Brain microvascular endothelial cell (primary cell): ENCODE measurements around the gene SVOP.
"Not testable (repeated sequence)": the region's sequence is repeated elsewhere in the genome, so short reads cannot be mapped to it uniquely, and the experiment has no call there.

Experiments used
- DNase-seq: peaks from one replicate; pipeline ENCODE4 v3.0.0-alpha.2; 2020
- H3K27ac ChIP-seq: fragments of 250-450 bp; sonication (Bioruptor Pico); 2 replicates; pipeline ENCODE4 v1.5.1; 2020; ENCODE audit warnings: mild to moderate bottlenecking, moderate library complexity
- H3K27me3 ChIP-seq: fragments of 250-450 bp; sonication (Bioruptor Pico); replicated peaks from 2 replicates; pipeline ENCODE4 v1.5.1; 2020; ENCODE audit warnings: mild to moderate bottlenecking
- H3K36me3 ChIP-seq: fragments of 250-450 bp; sonication (Bioruptor Pico); replicated peaks from 2 replicates; pipeline ENCODE4 v1.5.1; 2020; ENCODE audit warnings: mild to moderate bottlenecking
- H3K4me3 ChIP-seq: 2 replicates; pipeline ENCODE4 v1.5.1; 2011; ENCODE audit warnings: low read depth, mild to moderate bottlenecking, control low read depth, low read length, moderate library complexity
- in situ Hi-C: cut with HindIII; loops from 2 replicates; pipeline ENCODE4 v1.10.0; 2017; ENCODE audit warnings: low sequenced_read_pairs, low pct_ligation_motif_present
- TF ChIP-seq, protein P1 (sequence below): IDR thresholded peaks from 2 replicates; pipeline ENCODE4 v1.5.1; 2011; ENCODE audit warnings: low read depth, mild to moderate bottlenecking, moderate library complexity, low read length, control low read depth, inconsistent platforms; ENCODE audit errors: missing control alignments

The SVOP gene

DNA sequence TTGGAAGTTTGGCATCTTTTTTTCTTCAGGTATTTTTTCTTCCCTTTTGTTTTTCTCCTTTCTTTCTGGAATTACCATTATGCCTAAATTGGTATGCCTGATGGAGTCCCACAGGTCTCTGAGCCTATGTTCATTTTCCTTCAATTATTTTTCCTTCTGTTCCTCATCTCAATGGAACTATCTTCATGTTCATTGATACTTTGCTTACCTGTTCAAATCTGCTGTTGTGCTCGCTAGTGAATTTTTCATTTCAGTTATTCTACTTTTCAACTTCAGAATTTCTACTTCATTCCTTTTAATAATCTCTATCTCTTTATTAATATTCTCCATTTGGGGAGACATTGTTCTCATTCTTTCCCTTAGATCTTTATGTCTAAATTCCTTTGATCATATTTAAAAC lies 16.1 kb upstream of the SVOP start:
- Histone ChIP-seq H3K27ac (no peak overlapping the region), H3K36me3 (no peaks in the 10 kb centered on the region), H3K27me3 (no peaks in the 10 kb centered on the region), H3K4me3 (no peak overlapping the region)
- no peak for DNase-seq
- TF ChIP-seq, protein P1, sequence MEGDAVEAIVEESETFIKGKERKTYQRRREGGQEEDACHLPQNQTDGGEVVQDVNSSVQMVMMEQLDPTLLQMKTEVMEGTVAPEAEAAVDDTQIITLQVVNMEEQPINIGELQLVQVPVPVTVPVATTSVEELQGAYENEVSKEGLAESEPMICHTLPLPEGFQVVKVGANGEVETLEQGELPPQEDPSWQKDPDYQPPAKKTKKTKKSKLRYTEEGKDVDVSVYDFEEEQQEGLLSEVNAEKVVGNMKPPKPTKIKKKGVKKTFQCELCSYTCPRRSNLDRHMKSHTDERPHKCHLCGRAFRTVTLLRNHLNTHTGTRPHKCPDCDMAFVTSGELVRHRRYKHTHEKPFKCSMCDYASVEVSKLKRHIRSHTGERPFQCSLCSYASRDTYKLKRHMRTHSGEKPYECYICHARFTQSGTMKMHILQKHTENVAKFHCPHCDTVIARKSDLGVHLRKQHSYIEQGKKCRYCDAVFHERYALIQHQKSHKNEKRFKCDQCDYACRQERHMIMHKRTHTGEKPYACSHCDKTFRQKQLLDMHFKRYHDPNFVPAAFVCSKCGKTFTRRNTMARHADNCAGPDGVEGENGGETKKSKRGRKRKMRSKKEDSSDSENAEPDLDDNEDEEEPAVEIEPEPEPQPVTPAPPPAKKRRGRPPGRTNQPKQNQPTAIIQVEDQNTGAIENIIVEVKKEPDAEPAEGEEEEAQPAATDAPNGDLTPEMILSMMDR: no peak
- in situ Hi-C loops: no loop called here

DNA sequence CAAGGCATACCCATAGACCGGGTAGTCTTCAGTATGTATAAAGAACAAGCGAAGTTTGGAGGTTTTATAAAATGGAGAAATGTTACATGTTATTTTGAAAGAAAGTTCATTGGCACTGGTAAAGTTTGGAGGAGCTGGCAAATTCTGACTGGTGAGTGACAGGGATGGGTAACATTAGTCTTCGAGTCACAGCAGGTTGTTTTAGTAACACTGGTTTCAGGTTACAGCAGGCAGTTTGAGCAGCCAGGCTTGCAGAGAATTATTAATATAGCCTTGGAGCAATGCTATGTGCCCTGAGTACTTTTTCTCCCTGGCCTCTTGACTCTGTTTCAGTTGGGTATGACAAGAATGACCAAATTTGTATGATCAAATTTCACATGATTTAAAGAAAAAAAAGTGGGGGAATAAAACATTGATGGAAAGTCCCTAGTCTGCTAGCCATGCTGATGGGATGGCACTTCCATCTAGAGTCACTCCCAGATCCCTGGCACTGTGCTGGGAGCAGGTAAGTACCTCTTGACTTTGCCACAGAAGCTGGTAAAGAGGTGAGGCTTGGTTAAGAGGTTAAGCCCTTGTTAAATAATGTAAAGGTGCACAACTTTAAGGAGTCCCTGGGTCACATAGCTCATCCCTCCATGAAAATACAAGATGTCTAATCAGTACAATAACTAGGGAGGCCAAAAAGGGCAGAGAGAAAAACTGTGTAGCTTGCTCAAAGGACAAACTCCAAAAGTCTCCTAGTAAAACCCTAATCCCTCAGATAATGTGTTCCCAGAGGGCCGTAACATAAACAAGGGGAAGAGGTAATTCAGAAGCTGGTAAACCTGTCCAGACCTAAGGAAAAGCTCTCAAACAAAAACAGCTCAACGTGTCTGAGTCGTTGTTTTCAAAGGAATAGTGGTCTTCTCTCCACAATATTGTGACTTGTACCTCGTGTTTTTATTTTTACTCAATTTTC lies 12.7 kb upstream of the SVOP start:
- in situ Hi-C loops: no loop called here
- Histone ChIP-seq H3K36me3 (no peaks in the 10 kb centered on the region), H3K27me3 (no peaks in the 10 kb centered on the region), H3K4me3 (no peak overlapping the region), H3K27ac (no peak overlapping the region)
- DNase-seq: no peak
- TF ChIP-seq, protein P1: no peak

DNA sequence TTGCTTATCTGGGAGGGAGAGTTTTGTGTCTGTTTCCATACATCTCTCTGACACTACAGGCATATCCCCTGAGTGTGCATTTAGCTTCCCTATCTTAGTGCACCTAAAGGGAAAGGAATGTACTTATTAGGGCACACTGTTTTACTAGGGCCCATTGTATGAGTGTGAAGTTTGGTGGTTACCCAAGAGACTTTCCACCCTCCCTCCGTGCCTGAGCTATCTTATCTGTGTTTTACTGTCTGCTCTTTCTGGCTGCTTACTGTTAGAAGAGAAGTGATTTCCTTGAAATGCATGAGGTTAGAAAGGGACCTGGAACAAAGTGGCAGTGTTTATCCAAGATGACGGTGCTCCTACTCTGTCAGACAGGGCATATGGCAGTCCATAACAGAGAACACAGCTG lies 8.5 kb upstream of the SVOP start:
- in situ Hi-C loops: no loop called here

DNA sequence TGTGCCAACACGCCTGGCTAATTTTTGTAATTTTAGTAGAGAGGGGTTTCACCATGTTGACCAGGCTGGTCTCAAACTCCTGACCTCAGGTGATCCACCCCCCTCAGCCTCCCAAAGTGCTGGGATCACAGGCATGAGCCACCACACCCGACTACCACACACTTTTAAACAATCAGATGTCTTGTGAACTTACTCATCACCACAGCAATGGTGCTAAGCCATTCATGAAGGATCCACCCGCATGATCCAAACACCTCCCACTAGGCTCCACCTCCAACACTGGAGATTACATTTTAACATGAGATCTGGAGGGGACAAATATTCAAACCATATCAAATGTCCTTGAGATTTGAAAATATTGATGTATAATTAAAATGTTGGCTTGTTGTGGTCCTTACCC lies 7.8 kb upstream of the SVOP start:
- H3K27me3 ChIP-seq, H3K4me3 ChIP-seq, H3K36me3 ChIP-seq, in situ Hi-C loops, H3K27ac ChIP-seq: not testable (repeated sequence)
- DNase-seq: peak; percentile 16

More for the DNA sequence above, 8.5 kb upstream of the SVOP start:
- TF ChIP-seq, protein P1: no peak
- Histone ChIP-seq H3K4me3 (no peak overlapping the region), H3K27me3 (no peaks in the 10 kb centered on the region), H3K36me3 (no peaks in the 10 kb centered on the region), H3K27ac (no peak overlapping the region)
- DNase-seq: peak; percentile 18

DNA sequence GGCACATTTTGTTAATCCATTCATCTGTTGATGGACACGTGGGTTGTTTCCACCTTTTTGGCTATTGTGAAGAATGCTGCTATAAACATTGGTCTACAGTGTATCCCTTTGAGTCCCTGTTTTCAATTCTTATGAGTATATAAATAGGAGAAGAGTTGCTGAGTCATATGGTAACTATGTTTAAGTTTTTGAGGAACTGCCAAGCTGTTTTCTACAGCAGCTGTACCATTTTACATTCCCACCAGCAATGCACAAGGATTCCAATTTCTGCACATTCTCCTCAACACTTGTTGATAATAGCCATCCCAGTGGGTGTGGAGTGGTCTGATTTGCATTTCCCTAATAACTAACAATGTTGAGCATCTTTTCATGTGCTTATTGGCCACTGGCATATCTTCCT lies 6.9 kb upstream of the SVOP start:
- in situ Hi-C loops: no loop called here
- Histone ChIP-seq H3K27me3 (no peaks in the 10 kb centered on the region), H3K27ac (no peak overlapping the region), H3K36me3 (no peaks in the 10 kb centered on the region), H3K4me3 (no peak overlapping the region)
- DNase-seq: peak; percentile 24
- TF ChIP-seq, protein P1: no peak

DNA sequence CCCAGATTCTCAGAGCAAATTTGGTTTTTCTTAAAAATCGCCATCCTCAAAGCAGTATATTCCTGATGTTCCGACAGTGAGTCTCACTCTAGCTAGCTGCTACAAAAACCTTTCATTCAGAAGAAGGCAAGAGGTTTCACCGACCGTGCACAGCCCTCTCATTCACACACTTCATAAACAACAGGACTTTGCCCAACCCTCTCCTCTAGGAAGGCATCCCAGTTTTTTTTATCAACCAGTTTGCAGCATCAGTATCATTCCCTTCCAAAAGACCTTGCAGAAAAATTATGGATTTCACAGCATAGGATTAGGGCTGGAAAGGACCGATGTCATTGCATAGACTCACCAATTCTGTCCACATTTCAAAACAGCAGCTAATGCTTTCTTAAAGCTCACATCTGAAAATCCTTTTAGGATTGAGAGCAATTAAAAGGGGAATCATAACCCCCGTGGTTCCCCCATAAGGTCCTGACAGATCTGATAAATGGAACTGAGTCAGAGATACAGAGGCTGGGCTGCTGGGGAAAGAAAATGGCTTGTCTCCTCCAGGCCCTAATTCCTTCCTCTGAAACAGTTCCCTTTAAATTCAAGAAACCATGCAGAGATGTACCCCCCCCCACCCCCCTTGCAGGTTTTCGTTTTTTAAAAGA lies 597 bp downstream of the SVOP start:
- TF ChIP-seq, protein P1: no peak
- Histone ChIP-seq H3K4me3 (no peak overlapping the region), H3K27ac (no peak overlapping the region), H3K36me3 (no peaks in the 10 kb centered on the region), H3K27me3 (no peaks in the 10 kb centered on the region)
- DNase-seq: no peak
- in situ Hi-C loops: no loop called here
